Suprapubic skin (tissue), 4 donors: ENCODE data around the gene MAP7. TPM values are rescaled to one million over a fixed set of nuclear protein-coding genes. Genes with fewer than 3 reads are reported as not detected.
"Not testable (repeated sequence)": the region's sequence is repeated elsewhere in the genome, so short reads cannot be mapped to it uniquely, and the experiment has no call there.

ENCODE experiments used
- DNase-seq, 2 donors: peaks; one replicate each; pipeline ENCODE4 v3.0.0-alpha.2; 2019; ENCODE audit warnings: low spot score in 2 of 2
- H3K27ac ChIP-seq: fragments of 200-600 bp; sonication (generic); one replicate; pipeline ENCODE4 v1.5.1; 2019
- H3K27me3 ChIP-seq: fragments of 200-600 bp; sonication (generic); one replicate; pipeline ENCODE4 v1.5.1; 2019
- H3K36me3 ChIP-seq: fragments of 200-600 bp; sonication (generic); one replicate; pipeline ENCODE4 v1.5.1; 2019
- H3K4me1 ChIP-seq: fragments of 200-600 bp; sonication (generic); one replicate; pipeline ENCODE4 v1.5.1; 2019
- H3K4me3 ChIP-seq: fragments of 200-600 bp; sonication (generic); one replicate; pipeline ENCODE4 v1.5.1; 2019; ENCODE audit warnings: mild to moderate bottlenecking
- H3K9me3 ChIP-seq: fragments of 200-600 bp; sonication (generic); one replicate; pipeline ENCODE4 v1.5.1; 2019
- CTCF ChIP-seq, 2 donors: fragments of 200-600 bp in 1 of 2; fragments of 450-650 bp in 1 of 2; sonication (generic) in 1 of 2; IDR thresholded peaks; one replicate each; pipeline ENCODE4 v1.5.1; 2016 to 2019; ENCODE audit warnings: antibody characterized with exemption in 2 of 2, mild to moderate bottlenecking in 1 of 2, moderate library complexity in 1 of 2
- EP300 ChIP-seq: sonication (generic); formaldehyde crosslinking; IDR thresholded peaks from one replicate; pipeline ENCODE4 v1.6.1; 2017; ENCODE audit warnings: antibody characterized with exemption
- POLR2A ChIP-seq, 2 donors: fragments of 450-650 bp; IDR thresholded peaks; one replicate each; pipeline ENCODE4 v1.6.1; 2017; ENCODE audit warnings: antibody characterized with exemption in 2 of 2, mild to moderate bottlenecking in 2 of 2, moderate library complexity in 2 of 2
- POLR2AphosphoS5 ChIP-seq, 3 donors: sonication (generic); formaldehyde crosslinking; IDR thresholded peaks; one replicate each; pipeline ENCODE4 v1.6.1; 2017; ENCODE audit warnings: antibody characterized with exemption in 3 of 3
- WGBS: methylation state at CpG from one replicate; pipeline ENCODE4 v1.1.5; 2018; 5-methylcytosine and 5-hydroxymethylcytosine counted together
- total RNA-seq, 4 donors: library from RNA; depleted of rRNA; stranded (reverse); fragments of >200 nt; gene quantifications; one replicate each; pipeline ENCODE4 v1.1.0, GENCODE V29; 2016

Gene MAP7
- total RNA-seq, 4 donors from 2014 or later: 25.9 to 41.0 (median 28.8) TPM

GRCh38 chr6:136492409-136492808 lies 57.8 kb downstream of the MAP7 start:
- Histone ChIP-seq H3K4me3 (no peak overlapping the region), H3K36me3 (no peaks in the 10 kb centered on the region), H3K9me3 (no peaks in the 10 kb centered on the region), H3K27me3 (no peaks in the 10 kb centered on the region), H3K27ac (no peak overlapping the region), H3K4me1 (peaks cover 7% of the 10 kb centered on the region)
- DNase-seq: no peak
- TF ChIP-seq POLR2A (IDR thresholded peaks at IDR 0.05): no peak
- TF ChIP-seq POLR2AphosphoS5 (IDR thresholded peaks at IDR 0.05): no peak
- no peak for TF ChIP-seq CTCF (IDR thresholded peaks at IDR 0.05)
- no peak for TF ChIP-seq EP300
- WGBS: 86% methylated on average over 1 of the region's 1 CpG

GRCh38 chr6:136491754-136492153 lies 58.5 kb downstream of the MAP7 start:
- H3K27ac ChIP-seq: no peak overlapping the region
- H3K9me3 ChIP-seq: no peaks in the 10 kb centered on the region
- H3K27me3 ChIP-seq: no peaks in the 10 kb centered on the region
- no peak for DNase-seq
- H3K36me3 ChIP-seq: no peaks in the 10 kb centered on the region
- 86% methylated on average over 2 of the region's 2 CpGs for WGBS
- TF ChIP-seq EP300 (no peak), POLR2A (IDR thresholded peaks at IDR 0.05) (no peak), CTCF (IDR thresholded peaks at IDR 0.05) (no peak), POLR2AphosphoS5 (IDR thresholded peaks at IDR 0.05) (no peak)
- peaks cover 7% of the 10 kb centered on the region for H3K4me1 ChIP-seq
- H3K4me3 ChIP-seq: no peak overlapping the region

- DNase-seq: no peak
- Histone ChIP-seq H3K27me3 (no peaks in the 10 kb centered on the region), H3K9me3 (no peaks in the 10 kb centered on the region), H3K27ac (no peak overlapping the region), H3K4me3 (no peak overlapping the region), H3K4me1 (peaks cover 7% of the 10 kb centered on the region), H3K36me3 (no peaks in the 10 kb centered on the region)
- TF ChIP-seq EP300 (no peak), POLR2AphosphoS5 (IDR thresholded peaks at IDR 0.05) (no peak), POLR2A (IDR thresholded peaks at IDR 0.05) (no peak), CTCF (IDR thresholded peaks at IDR 0.05) (no peak)
- WGBS: 65% methylated on average over 2 of the region's 2 CpGs
Measured at GRCh38 chr6:136491251-136491650, 59.0 kb downstream of the MAP7 start.

GRCh38 chr6:136489689-136490033 lies 60.6 kb downstream of the MAP7 start:
- not testable (repeated sequence) for H3K27me3 ChIP-seq, H3K9me3 ChIP-seq, H3K4me3 ChIP-seq, H3K4me1 ChIP-seq, DNase-seq, H3K36me3 ChIP-seq, H3K27ac ChIP-seq
- WGBS: 44% methylated on average over 3 of the region's 3 CpGs

- TF ChIP-seq EP300 (no peak), POLR2AphosphoS5 (IDR thresholded peaks at IDR 0.05) (no peak), CTCF (IDR thresholded peaks at IDR 0.05) (no peak), POLR2A (IDR thresholded peaks at IDR 0.05) (no peak)
- Histone ChIP-seq H3K36me3 (no peaks in the 10 kb centered on the region), H3K4me1 (peaks cover 7% of the 10 kb centered on the region), H3K27me3 (no peaks in the 10 kb centered on the region), H3K27ac (no peak overlapping the region), H3K9me3 (no peaks in the 10 kb centered on the region), H3K4me3 (no peak overlapping the region)
- WGBS: 62% methylated on average over 7 of the region's 7 CpGs
- no peak for DNase-seq
Measured at GRCh38 chr6:136487759-136488425, 62.3 kb downstream of the MAP7 start.

GRCh38 chr6:136486357-136486756 lies 63.9 kb downstream of the MAP7 start:
- Histone ChIP-seq H3K9me3 (no peaks in the 10 kb centered on the region), H3K27me3 (no peaks in the 10 kb centered on the region), H3K4me3 (no peak overlapping the region), H3K4me1 (peaks cover 7% of the 10 kb centered on the region), H3K36me3 (no peaks in the 10 kb centered on the region), H3K27ac (no peak overlapping the region)
- TF ChIP-seq EP300: no peak
- TF ChIP-seq POLR2A (IDR thresholded peaks at IDR 0.05): no peak
- TF ChIP-seq POLR2AphosphoS5 (IDR thresholded peaks at IDR 0.05): no peak
- TF ChIP-seq CTCF (IDR thresholded peaks at IDR 0.05): no peak
- 88% methylated on average over 1 of the region's 1 CpG for WGBS
- DNase-seq: no peak
